ENCODE data around the gene HMCES. TPM values are rescaled to one million over a fixed set of nuclear protein-coding genes. Genes with fewer than 3 reads are reported as not detected.
A peak's percentile ranks its signal among the peaks of the same experiment; 100 is the strongest.

HMCES gene
- total and polyA plus RNA-seq, 2 donors (not counting 1 experiment from before 2014, with no cell fraction given): 22.5 to 35.6 TPM

GRCh38 chr3:129281726-129282125, 3.1 kb downstream of the HMCES start:
- Histone ChIP-seq H4K20me1 (ENCODE audit: control insufficient read depth, insufficient read depth, low read length, poor library complexity, severe bottlenecking) (peaks cover 64% of the 10 kb centered on the region), H3K4me1 (ENCODE audit: control insufficient read depth in 2 of 2, insufficient read depth in 2 of 2, low read length in 2 of 2) (peaks cover 56 to 65% of the 10 kb centered on the region in 2 donors), H2AFZ (ENCODE audit: insufficient read depth, low read depth, low read length, poor library complexity, severe bottlenecking) (no peak overlapping the region), H3K27me3 (replicated peaks in 1 of 4; ENCODE audit: control extremely low read depth in 1 of 4, control insufficient read depth in 3 of 4, insufficient read depth in 4 of 4, low read length in 3 of 4) (peaks cover 0 to 11% (median 2%) of the 10 kb centered on the region in 4 experiments), H3K36me3 (replicated peaks in 1 of 2; ENCODE audit: control extremely low read depth in 1 of 2, control insufficient read depth in 1 of 2, extremely low read depth in 1 of 2, insufficient read depth in 2 of 2, low read length in 1 of 2) (peaks cover 2 to 7% of the 10 kb centered on the region in 2 experiments), H3K27ac (ENCODE audit: low read length in 2 of 2) (no peak overlapping the region), H3K9me3 (ENCODE audit: control extremely low read depth in 1 of 3, control insufficient read depth in 2 of 3, insufficient read depth in 1 of 3, low read length in 2 of 3) (no peaks in the 10 kb centered on the region), H3K79me2 (ENCODE audit: control insufficient read depth, insufficient read depth, low read length) (peaks cover 47% of the 10 kb centered on the region), H3K9ac (ENCODE audit: low read length) (no peak overlapping the region), H3K4me2 (replicated peaks; ENCODE audit: low read depth, low read length, poor library complexity, severe bottlenecking) (peak overlapping the region; percentile 71), H3K4me3 (ENCODE audit: control extremely low read depth in 1 of 5, extremely low read depth in 1 of 5, insufficient read depth in 1 of 5, low read depth in 2 of 5, low read length in 4 of 5) (no peak overlapping the region)
- intact Hi-C loops (cut with micrococcal nuclease): loop anchor here (1.0 to 2.0 kb wide), 3 partner anchors 35 to 631 kb away; partner anchors contain the start of genes RAB43 and RPN1
- TF ChIP-seq EZH2 (IDR thresholded peaks at IDR 0.05; ENCODE audit: borderline replicate concordance, insufficient read depth, low read depth, low read length, poor library complexity, severe bottlenecking): no peak
- TF ChIP-seq, protein P1, sequence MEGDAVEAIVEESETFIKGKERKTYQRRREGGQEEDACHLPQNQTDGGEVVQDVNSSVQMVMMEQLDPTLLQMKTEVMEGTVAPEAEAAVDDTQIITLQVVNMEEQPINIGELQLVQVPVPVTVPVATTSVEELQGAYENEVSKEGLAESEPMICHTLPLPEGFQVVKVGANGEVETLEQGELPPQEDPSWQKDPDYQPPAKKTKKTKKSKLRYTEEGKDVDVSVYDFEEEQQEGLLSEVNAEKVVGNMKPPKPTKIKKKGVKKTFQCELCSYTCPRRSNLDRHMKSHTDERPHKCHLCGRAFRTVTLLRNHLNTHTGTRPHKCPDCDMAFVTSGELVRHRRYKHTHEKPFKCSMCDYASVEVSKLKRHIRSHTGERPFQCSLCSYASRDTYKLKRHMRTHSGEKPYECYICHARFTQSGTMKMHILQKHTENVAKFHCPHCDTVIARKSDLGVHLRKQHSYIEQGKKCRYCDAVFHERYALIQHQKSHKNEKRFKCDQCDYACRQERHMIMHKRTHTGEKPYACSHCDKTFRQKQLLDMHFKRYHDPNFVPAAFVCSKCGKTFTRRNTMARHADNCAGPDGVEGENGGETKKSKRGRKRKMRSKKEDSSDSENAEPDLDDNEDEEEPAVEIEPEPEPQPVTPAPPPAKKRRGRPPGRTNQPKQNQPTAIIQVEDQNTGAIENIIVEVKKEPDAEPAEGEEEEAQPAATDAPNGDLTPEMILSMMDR (IDR thresholded peaks at IDR 0.05): no peak
- Mint-ChIP-seq H3K4me1 (peaks cover 57% of the 10 kb centered on the region), H3K4me3 (peak overlapping the region; percentile 92), H3K9me3 (ENCODE audit: insufficient read depth) (no peaks in the 10 kb centered on the region), H3K27ac (no peak overlapping the region), H3K27me3 (peaks cover 20% of the 10 kb centered on the region)
- DNase-seq (peak; percentile 25), ATAC-seq (ENCODE audit: low read depth) (no peak)
- WGBS (ENCODE audit: insufficient coverage): 70% methylated on average over 2 of the region's 5 CpGs
- POLR2A ChIA-PET: interaction anchor here (1.7 kb wide), 1 partner anchor 35 kb away, joined by 9 read pairs; a partner anchor contains a TSS
- CTCF ChIA-PET: no interaction called here

DNA sequence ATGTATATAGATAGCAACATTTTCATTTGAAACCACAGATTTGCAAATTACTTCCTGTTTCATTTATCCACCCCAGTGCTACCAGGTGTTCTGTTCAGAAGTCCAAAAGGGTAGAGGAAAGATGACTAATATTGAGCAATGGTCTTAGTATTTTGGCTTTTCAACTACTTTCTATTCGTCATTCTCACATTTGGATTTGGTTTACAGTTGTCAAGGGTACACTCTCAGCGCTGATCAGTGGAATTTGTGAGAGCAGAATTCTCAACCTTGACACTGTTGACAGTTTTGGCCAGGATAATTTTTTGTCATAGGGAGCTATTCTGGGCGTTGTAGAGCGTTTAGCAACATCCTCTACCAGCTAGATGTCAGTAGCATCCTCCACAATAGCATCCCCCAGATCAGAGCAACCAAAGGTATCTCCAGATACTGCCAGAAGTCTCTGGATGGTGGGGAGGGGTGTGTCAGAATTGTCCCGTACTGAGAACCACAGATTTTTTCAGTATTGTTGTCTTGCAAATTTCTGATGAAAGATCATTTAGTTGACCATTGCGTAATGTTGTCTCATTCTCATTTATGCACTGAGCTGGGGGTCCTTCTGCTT, 4.2 kb downstream of the HMCES start:
- 24% methylated on average over 2 of the region's 6 CpGs for WGBS (ENCODE audit: insufficient coverage)
- TF ChIP-seq, protein P1 (IDR thresholded peaks at IDR 0.05): no peak
- TF ChIP-seq EZH2 (IDR thresholded peaks at IDR 0.05; ENCODE audit: borderline replicate concordance, insufficient read depth, low read depth, low read length, poor library complexity, severe bottlenecking): no peak
- Histone ChIP-seq H2AFZ (ENCODE audit: insufficient read depth, low read depth, low read length, poor library complexity, severe bottlenecking) (no peak overlapping the region), H3K4me3 (ENCODE audit: control extremely low read depth in 1 of 5, extremely low read depth in 1 of 5, insufficient read depth in 1 of 5, low read depth in 2 of 5, low read length in 4 of 5) (peak overlapping the region; percentile 5 to 50 (median 43)), H3K9ac (ENCODE audit: low read length) (peak overlapping the region; percentile 31), H4K20me1 (ENCODE audit: control insufficient read depth, insufficient read depth, low read length, poor library complexity, severe bottlenecking) (peaks cover 64% of the 10 kb centered on the region), H3K27ac (ENCODE audit: low read length in 2 of 2) (peak overlapping the region; percentile 44 to 54), H3K79me2 (ENCODE audit: control insufficient read depth, insufficient read depth, low read length) (peaks cover 58% of the 10 kb centered on the region), H3K4me2 (replicated peaks; ENCODE audit: low read depth, low read length, poor library complexity, severe bottlenecking) (peak overlapping the region; percentile 71), H3K9me3 (ENCODE audit: control extremely low read depth in 1 of 3, control insufficient read depth in 2 of 3, insufficient read depth in 1 of 3, low read length in 2 of 3) (no peaks in the 10 kb centered on the region), H3K4me1 (ENCODE audit: control insufficient read depth in 2 of 2, insufficient read depth in 2 of 2, low read length in 2 of 2) (peaks cover 45 to 54% of the 10 kb centered on the region in 2 donors), H3K27me3 (replicated peaks in 1 of 4; ENCODE audit: control extremely low read depth in 1 of 4, control insufficient read depth in 3 of 4, insufficient read depth in 4 of 4, low read length in 3 of 4) (peaks cover 0 to 11% (median 2%) of the 10 kb centered on the region in 4 experiments), H3K36me3 (replicated peaks in 1 of 2; ENCODE audit: control extremely low read depth in 1 of 2, control insufficient read depth in 1 of 2, extremely low read depth in 1 of 2, insufficient read depth in 2 of 2, low read length in 1 of 2) (peaks cover 4 to 11% of the 10 kb centered on the region in 2 experiments)
- H3K4me3 Mint-ChIP-seq: peak overlapping the region; percentile 92
- H3K27ac Mint-ChIP-seq: peak overlapping the region; percentile 97
- ATAC-seq (ENCODE audit: low read depth): peak; percentile 37
- H3K9me3 Mint-ChIP-seq (ENCODE audit: insufficient read depth): no peaks in the 10 kb centered on the region
- DNase-seq: peak; percentile 79
- peaks cover 48% of the 10 kb centered on the region for H3K4me1 Mint-ChIP-seq
- POLR2A ChIA-PET: interaction anchor here (0.6 to 1.7 kb wide), 3 partner anchors 12 to 34 kb away, joined by 4 to 9 read pairs (median 4); a partner anchor contains a TSS
- intact Hi-C loops (cut with micrococcal nuclease): loop anchor here (1.0 to 2.0 kb wide), 3 partner anchors 33 to 632 kb away; partner anchors contain the start of genes RAB43 and RPN1
- CTCF ChIA-PET: interaction anchor here (1.1 to 3.2 kb wide), 2 partner anchors 33 to 36 kb away, joined by 3 to 27 read pairs; a partner anchor contains a TSS
- H3K27me3 Mint-ChIP-seq: peaks cover 23% of the 10 kb centered on the region

Measured in B cell (primary cell).